Stimulated activated naive CD8-positive, alpha-beta T cell treated with anti-CD3 and anti-CD28 coated beads, Interleukin-15, Interleukin-2, amounts not matched to agents 100 ng/mL and 50 ng/mL, for 24 hours (primary cell): Measurements from ENCODE around the gene MAP7D3.

Experiments used
- H3K27ac Mint-ChIP-seq: one replicate; pipeline ENCODE4 v1.8.0; 2021; ENCODE audit warnings: mild to moderate bottlenecking, mixed read lengths
- H3K27me3 Mint-ChIP-seq: one replicate; pipeline ENCODE4 v1.8.0; 2021; ENCODE audit warnings: mixed read lengths
- H3K36me3 Mint-ChIP-seq: one replicate; pipeline ENCODE4 v1.8.0; 2021; ENCODE audit warnings: low read depth, mixed read lengths
- H3K4me1 Mint-ChIP-seq: one replicate; pipeline ENCODE4 v1.8.0; 2021; ENCODE audit warnings: low read depth, mixed read lengths
- H3K4me3 Mint-ChIP-seq: one replicate; pipeline ENCODE4 v1.8.0; 2021; ENCODE audit warnings: mild to moderate bottlenecking, mixed read lengths
- H3K9me3 Mint-ChIP-seq: one replicate; pipeline ENCODE4 v1.8.0; 2021; ENCODE audit warnings: mixed read lengths

Gene MAP7D3

DNA sequence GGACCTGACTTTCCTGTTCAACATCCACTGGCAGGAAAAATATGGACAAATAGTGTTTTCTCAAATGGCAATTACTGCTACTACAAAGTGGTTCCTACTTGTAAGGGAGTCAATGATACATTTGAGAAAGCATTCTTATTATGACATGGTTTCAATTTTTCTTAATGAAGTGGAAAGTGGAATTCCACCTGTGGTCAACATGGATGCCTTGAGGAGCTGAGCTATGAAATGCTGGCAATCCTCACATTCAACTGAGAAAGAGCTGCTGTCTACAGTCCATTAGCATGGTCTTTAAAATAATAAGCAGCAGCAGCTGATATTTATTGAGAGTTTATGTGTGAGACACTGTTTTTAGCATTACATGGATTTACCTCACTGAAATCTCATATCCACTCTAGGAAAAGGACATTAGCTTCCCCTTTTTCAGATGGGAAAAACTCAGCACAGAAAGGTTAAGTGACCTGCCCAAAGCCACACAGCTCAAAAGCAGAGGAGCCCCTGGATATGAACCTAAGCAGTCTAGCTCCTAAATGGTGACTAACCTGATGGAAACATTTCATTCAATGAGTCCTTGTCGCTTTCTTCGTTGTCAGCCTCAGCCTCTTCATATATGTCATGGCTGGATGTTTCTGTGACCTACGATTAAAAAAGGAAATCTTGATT lies 29.2 kb downstream of the MAP7D3 start:
- Mint-ChIP-seq H3K27ac (no peak overlapping the region), H3K27me3 (no peaks in the 10 kb centered on the region), H3K36me3 (peaks cover 44% of the 10 kb centered on the region), H3K4me1 (no peaks in the 10 kb centered on the region), H3K9me3 (no peaks in the 10 kb centered on the region), H3K4me3 (no peak overlapping the region)

DNA sequence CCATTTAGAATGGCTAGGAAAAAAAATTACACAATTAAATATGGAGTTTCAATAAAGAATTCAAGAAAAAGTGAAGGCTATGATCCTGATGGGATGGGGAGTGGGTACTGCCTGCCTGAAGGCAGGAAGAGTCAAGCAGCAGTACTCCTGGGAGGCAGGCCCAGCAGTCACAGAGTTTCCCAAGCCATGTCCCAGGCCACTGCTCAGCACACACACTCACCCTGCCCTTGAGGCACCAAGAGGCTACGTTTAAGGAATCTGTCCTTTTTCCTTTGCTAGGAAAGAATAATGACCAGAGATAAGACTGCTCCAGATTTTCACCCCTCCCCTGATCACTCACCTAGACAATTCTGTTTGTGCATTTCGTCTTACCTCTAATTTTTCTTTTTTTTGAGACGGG lies 30.2 kb downstream of the MAP7D3 start:
- Mint-ChIP-seq H3K9me3 (no peaks in the 10 kb centered on the region), H3K36me3 (peaks cover 38% of the 10 kb centered on the region), H3K4me1 (no peaks in the 10 kb centered on the region), H3K27me3 (no peaks in the 10 kb centered on the region), H3K4me3 (no peak overlapping the region), H3K27ac (no peak overlapping the region)

DNA sequence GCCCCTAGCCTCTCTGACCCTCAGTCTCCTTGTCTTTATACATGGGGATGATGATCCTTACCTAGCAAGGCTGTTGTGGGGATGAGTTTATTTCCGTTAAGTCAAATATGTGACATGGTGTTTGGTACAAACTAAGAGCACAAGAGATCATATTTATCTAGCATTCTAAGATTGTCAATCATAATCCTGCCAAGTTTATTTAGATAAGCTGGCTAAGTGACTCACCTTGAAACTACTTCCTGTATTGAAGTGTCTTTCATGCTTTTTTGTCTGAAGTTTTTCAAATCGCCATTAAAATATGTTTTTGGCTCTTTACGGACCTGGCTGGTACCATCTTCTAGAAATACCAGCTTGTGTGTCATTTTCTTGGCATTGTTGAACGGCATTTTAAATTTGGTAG lies 30.7 kb downstream of the MAP7D3 start:
- no peaks in the 10 kb centered on the region for H3K4me1 Mint-ChIP-seq
- H3K4me3 Mint-ChIP-seq, result no peak overlapping the region
- H3K9me3 Mint-ChIP-seq, result no peaks in the 10 kb centered on the region
- no peak overlapping the region for H3K27ac Mint-ChIP-seq
- no peaks in the 10 kb centered on the region for H3K27me3 Mint-ChIP-seq
- peaks cover 34% of the 10 kb centered on the region for H3K36me3 Mint-ChIP-seq

DNA sequence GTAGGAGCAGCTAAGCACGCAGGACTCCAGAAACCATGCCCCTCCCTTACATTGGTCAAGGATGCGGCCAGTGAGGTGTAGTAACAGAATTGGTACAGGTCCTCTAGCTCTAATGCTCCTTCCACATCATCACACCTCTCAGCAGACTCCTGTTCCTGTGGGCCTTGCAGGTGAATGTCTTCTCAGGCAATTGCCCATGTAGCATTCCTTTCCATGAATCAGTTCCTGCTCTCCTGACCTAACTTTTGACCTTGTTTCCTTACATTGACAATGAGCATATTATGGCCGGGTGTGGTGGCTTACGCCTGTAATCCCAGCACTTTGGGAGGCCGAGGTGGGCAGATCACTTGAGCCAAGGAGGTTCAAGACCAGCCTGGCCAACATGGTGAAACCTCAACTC lies 31.3 kb downstream of the MAP7D3 start:
- Mint-ChIP-seq H3K36me3 (peaks cover 27% of the 10 kb centered on the region), H3K4me3 (no peak overlapping the region), H3K27ac (no peak overlapping the region)

DNA sequence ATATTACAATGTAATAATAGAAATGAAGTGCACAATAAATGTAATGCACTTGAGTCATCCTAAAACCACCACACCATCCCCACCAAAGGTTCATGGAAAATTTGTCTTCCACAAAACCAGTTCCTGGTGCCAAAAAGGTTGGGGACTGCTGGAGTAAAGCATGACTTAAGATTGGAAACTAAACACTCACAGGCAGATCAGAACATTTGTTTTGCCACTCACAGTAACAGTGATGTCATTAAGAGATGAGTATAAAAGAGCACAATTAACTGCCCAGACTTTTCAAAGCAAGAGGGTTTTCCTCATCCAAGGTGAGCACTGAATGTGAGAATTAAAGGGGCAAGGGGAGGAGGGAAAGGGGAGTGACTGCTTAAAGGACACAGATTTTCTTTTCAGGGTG lies 35.6 kb downstream of the MAP7D3 start:
- Mint-ChIP-seq H3K36me3 (peaks cover 12% of the 10 kb centered on the region), H3K4me3 (no peak overlapping the region), H3K27ac (no peak overlapping the region), H3K4me1 (no peaks in the 10 kb centered on the region), H3K27me3 (no peaks in the 10 kb centered on the region), H3K9me3 (no peaks in the 10 kb centered on the region)

More for the DNA sequence above, 31.3 kb downstream of the MAP7D3 start:
- Mint-ChIP-seq H3K4me1 (no peaks in the 10 kb centered on the region), H3K9me3 (no peaks in the 10 kb centered on the region), H3K27me3 (no peaks in the 10 kb centered on the region)

DNA sequence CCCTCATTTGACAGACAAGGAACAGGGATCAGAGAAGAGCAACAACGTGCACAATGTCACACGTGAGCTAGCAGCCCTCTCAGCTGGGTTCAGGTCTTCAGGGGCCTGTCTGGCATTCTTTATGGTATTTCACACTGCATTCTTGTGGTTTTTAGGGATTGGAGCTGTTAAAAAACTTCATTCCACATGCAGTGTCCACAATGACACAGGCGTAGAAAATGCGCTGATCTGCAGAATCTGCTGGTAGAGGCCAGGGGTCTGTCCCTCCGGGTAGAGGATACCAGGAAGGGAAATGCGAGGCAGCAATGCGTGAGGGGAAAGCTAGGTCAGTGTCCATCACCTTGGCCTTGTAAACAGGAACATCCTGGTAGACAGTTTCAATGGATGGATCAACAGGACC lies 36.6 kb downstream of the MAP7D3 start:
- Mint-ChIP-seq H3K36me3 (peaks cover 16% of the 10 kb centered on the region), H3K27ac (no peak overlapping the region), H3K27me3 (no peaks in the 10 kb centered on the region), H3K9me3 (no peaks in the 10 kb centered on the region), H3K4me3 (no peak overlapping the region), H3K4me1 (peaks cover 2% of the 10 kb centered on the region)

DNA sequence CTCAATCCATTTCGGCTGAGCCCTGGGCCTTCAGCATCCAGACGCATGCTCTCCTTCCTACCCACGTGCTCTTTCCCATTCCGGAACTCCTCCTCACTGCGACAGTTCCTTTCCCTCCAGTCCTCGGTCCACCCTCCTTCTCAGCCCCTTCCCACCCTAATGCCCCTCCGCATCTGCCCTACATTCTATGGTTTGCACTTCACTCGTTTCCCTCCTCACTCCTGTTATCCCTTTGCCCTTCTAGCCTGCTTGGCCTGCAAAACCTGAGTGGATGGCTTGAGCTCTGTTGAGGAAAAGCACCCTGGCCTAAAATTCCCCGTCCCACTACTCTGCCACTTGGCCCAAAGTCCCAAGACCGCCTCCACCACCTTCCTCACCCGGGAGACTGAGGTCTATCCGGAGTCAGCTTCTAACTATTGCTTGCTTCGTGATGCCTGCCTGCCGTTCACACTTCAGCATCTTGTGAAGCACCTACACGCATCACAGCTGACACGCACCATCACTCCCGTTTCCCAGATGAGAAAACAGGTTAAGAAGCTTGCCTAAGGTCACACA lies 38.6 kb downstream of the MAP7D3 start:
- no peak overlapping the region for H3K27ac Mint-ChIP-seq
- H3K27me3 Mint-ChIP-seq, result no peaks in the 10 kb centered on the region
- peaks cover 5% of the 10 kb centered on the region for H3K36me3 Mint-ChIP-seq
- H3K9me3 Mint-ChIP-seq, result no peaks in the 10 kb centered on the region
- peaks cover 2% of the 10 kb centered on the region for H3K4me1 Mint-ChIP-seq
- no peak overlapping the region for H3K4me3 Mint-ChIP-seq

DNA sequence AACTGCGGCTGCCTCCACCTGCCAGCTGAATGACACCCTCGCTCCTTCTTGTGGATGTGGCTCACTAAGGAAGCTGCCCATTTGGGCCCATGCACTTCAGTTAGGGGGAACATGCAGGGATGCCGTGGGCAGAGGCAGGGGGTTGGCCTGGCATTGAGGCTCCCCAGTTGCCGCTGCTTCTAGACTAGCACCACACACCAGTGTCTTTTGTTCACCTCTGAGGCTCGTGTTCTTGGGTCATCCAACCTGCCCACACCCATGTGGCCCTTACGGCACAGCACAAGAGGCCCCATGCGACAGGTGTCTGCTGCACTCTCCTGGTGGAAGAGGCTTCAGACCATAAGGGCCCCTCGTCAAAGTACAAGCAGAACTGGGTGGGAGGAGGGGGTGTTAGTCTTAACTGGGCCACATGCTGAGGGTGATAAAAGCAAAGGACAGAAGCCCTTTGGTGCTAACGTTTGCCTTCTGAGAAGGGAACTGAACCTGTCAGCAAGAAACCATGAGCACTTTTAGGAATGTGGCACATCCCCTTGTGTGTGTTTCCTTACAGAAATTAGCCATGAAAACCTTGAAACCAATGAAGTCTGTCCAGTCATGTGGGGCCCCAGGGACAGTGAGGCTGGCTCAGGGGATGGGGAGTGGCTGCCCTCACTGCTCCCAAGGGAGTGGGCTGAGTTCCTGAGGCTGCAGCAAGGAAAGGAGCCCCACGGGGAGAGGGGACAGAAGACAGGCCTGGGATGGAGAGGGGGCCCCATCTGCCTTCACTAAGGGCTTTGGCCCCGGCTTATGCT lies 39.2 kb downstream of the MAP7D3 start:
- H3K27ac Mint-ChIP-seq, result no peak overlapping the region
- no peaks in the 10 kb centered on the region for H3K9me3 Mint-ChIP-seq
- peaks cover 2% of the 10 kb centered on the region for H3K4me1 Mint-ChIP-seq
- peaks cover 5% of the 10 kb centered on the region for H3K36me3 Mint-ChIP-seq
- H3K4me3 Mint-ChIP-seq, result no peak overlapping the region
- no peaks in the 10 kb centered on the region for H3K27me3 Mint-ChIP-seq

DNA sequence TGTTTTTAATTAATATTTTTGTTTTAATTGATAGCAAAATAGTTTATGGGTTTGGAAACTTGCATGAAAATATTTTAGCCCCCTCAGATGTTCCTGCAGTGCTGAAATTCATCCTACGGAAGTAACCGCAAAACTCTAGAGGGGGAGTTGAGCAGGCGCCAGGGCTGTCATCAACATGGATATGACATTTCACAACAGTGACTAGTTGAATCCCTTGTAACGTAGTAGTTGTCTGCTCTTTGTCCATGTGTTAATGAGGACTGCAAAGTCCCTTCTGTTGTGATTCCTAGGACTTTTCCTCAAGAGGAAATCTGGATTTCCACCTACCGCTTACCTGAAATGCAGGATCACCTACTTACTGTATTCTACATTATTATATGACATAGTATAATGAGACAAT lies 40.4 kb downstream of the MAP7D3 start:
- peaks cover 2% of the 10 kb centered on the region for H3K4me1 Mint-ChIP-seq
- no peaks in the 10 kb centered on the region for H3K27me3 Mint-ChIP-seq
- no peak overlapping the region for H3K27ac Mint-ChIP-seq
- no peak overlapping the region for H3K4me3 Mint-ChIP-seq
- H3K9me3 Mint-ChIP-seq, result no peaks in the 10 kb centered on the region
- peaks cover 5% of the 10 kb centered on the region for H3K36me3 Mint-ChIP-seq

DNA sequence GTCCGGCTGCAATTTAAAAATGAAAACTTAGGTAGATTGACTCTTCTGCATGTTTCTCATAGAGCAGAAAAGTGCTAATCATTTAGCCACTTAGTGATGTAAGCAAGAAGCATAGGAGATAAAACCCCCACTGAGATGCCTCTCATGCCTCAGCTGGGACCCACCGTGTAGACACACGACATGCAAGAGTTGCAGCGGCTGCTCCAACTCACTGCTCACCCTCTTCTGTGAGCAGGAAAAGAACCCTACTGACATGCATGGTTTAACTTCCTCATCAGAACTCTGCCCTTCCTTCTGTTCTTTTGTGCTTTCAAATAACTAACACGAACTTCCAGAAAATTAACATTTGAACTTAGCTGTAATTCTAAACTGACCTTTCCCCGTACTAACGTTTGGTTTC lies 41.0 kb downstream of the MAP7D3 start:
- Mint-ChIP-seq H3K4me1 (peaks cover 2% of the 10 kb centered on the region), H3K27ac (no peak overlapping the region), H3K36me3 (peaks cover 5% of the 10 kb centered on the region), H3K9me3 (no peaks in the 10 kb centered on the region), H3K27me3 (no peaks in the 10 kb centered on the region), H3K4me3 (no peak overlapping the region)

DNA sequence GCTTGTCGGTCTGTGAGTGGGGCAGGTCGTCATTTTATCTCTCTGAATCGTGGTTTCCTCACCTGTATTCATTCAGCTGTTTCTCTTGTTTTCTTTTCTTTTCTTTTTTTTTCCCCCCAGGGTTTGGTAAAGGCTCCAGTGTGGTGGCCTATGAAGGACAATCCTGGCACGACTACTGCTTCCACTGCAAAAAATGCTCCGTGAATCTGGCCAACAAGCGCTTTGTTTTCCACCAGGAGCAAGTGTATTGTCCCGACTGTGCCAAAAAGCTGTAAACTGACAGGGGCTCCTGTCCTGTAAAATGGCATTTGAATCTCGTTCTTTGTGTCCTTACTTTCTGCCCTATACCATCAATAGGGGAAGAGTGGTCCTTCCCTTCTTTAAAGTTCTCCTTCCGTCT lies 41.4 kb downstream of the MAP7D3 start:
- Mint-ChIP-seq H3K27me3 (no peaks in the 10 kb centered on the region), H3K4me3 (no peak overlapping the region), H3K27ac (no peak overlapping the region), H3K4me1 (peaks cover 6% of the 10 kb centered on the region), H3K36me3 (peaks cover 5% of the 10 kb centered on the region), H3K9me3 (no peaks in the 10 kb centered on the region)

DNA sequence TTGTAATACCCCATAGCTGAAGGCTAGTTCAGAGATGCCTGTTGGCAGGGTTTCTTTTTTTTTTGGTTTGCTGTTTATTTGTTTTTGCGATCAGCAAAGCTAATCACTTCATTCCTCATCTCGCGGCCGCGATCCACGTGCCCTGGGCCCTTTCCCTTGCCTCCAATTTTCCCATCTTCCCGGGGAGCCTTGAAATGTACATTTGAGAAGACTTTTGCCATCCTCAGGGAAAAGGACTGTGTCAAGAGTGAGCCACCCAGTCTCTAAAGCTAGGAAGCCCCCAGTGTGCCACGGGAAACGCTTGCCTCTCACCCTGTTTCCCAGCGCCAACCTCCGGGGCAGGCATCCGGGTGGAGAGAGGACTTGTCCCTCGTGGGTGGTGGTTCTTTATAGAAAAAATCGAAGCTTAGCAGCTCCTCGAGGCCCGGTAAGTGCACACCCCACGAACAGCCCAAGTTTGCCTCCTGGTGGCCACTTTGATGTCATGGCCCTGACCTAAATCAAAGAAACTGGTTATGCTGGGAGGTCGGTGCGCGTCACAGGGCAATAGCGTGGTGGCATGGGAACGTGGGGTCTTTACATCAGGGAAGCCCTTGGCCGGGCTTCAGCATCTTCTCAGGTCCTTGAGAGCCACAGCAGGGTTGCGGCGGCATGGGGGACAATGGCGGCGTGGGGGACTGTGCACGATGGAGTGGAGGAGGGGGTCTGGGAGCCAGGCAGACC lies 42.0 kb downstream of the MAP7D3 start:
- Mint-ChIP-seq H3K9me3 (no peaks in the 10 kb centered on the region), H3K36me3 (peaks cover 5% of the 10 kb centered on the region), H3K27me3 (no peaks in the 10 kb centered on the region), H3K27ac (no peak overlapping the region), H3K4me1 (peaks cover 11% of the 10 kb centered on the region), H3K4me3 (no peak overlapping the region)

DNA sequence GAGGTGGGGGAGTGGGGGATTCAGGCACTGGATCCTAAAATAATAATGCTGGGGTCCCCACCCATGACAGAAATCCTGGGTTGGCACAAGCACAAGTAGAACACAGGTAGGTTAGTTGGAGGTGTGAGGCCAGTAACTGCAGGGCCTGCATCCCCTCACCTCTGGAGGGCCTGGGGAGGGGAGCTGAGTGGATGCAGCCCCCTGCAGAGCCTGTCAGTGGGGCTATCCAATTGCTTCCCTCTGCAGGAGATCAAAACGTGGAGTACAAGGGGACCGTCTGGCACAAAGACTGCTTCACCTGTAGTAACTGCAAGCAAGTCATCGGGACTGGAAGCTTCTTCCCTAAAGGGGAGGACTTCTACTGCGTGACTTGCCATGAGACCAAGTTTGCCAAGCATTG lies 43.7 kb downstream of the MAP7D3 start:
- Mint-ChIP-seq H3K36me3 (peaks cover 5% of the 10 kb centered on the region), H3K4me1 (peaks cover 26% of the 10 kb centered on the region), H3K27ac (no peak overlapping the region), H3K4me3 (no peak overlapping the region), H3K9me3 (no peaks in the 10 kb centered on the region), H3K27me3 (no peaks in the 10 kb centered on the region)

DNA sequence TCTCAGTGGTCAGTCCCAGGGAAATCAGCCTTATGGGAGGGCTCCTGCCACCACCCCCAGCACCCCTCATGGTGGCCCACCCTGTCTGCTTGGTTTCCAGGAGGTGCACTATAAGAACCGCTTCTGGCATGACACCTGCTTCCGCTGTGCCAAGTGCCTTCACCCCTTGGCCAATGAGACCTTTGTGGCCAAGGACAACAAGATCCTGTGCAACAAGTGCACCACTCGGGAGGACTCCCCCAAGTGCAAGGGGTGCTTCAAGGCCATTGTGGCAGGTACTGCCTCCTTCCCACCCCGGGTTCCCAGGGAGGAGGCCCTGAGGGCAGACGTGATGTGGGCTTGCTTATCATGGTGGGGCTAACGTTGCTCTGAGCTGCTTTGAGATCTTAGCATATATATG lies 44.3 kb downstream of the MAP7D3 start:
- Mint-ChIP-seq H3K4me1 (peaks cover 26% of the 10 kb centered on the region), H3K9me3 (no peaks in the 10 kb centered on the region), H3K27ac (no peak overlapping the region), H3K36me3 (peaks cover 5% of the 10 kb centered on the region), H3K4me3 (no peak overlapping the region), H3K27me3 (no peaks in the 10 kb centered on the region)

DNA sequence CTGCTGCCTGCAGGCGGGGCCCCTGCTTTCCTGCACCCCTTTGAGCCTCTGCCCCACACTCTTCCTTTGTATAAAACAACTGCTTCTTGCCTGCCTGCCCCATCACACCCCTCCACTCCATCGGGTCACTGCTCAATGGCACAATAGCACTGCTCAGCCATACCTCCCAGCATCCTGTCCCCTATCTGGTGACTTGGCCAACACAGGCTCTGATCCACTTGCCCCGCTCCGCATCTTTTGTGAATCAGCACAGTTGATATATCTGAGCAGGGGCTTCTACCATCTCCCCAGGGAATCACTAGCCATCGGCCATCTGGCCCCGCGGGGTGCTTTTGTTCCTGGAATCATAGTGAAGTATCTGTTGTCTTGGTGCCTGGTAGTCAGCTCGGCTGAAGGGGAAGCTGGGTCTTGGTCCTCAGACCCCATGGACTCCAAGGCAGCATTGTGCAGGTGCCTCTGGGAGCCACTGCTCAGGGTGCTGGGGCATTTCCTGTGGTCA lies 45.3 kb downstream of the MAP7D3 start:
- Mint-ChIP-seq H3K4me1 (peaks cover 26% of the 10 kb centered on the region), H3K36me3 (peaks cover 5% of the 10 kb centered on the region), H3K27ac (no peak overlapping the region), H3K4me3 (no peak overlapping the region), H3K27me3 (no peaks in the 10 kb centered on the region), H3K9me3 (no peaks in the 10 kb centered on the region)
